HG03469 (cell line): ENCODE measurements around the gene MCRIP2.

Experiments
- ATAC-seq: cut with Tn5 transposase; IDR thresholded peaks from one replicate; pipeline ENCODE4 v1.9.1; 2021; ENCODE audit warnings: mild to moderate bottlenecking, moderate library complexity, moderate number of reproducible peaks; ENCODE audit not compliant: unreplicated experiment

The MCRIP2 gene

DNA sequence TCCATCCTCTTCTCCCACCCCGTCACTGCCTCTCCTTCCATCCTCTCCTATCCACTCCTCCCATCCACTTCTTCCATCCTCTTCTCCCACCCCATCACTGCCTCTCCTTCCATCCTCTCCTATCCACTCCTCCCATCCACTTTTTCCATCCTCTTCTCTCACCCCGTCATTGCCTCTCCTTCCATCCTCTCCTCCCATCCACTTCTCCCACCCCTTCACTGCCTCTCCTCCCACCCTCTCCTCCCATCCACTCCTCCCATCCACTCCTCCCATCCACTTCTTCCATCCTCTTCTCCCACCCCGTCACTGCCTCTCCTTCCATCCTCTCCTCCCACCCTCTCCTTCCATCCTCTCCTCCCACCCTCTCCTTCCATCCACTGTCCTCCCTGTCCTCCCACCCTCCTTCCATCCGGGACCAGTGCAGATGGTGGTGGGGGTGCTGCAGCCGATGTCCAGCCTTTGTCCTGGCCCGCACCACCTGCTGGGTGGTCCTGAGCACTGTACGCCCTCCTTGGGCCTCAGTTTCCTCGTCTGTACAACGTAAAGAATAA is 9.7 kb upstream of the MCRIP2 start:
- ATAC-seq, result no peak

DNA sequence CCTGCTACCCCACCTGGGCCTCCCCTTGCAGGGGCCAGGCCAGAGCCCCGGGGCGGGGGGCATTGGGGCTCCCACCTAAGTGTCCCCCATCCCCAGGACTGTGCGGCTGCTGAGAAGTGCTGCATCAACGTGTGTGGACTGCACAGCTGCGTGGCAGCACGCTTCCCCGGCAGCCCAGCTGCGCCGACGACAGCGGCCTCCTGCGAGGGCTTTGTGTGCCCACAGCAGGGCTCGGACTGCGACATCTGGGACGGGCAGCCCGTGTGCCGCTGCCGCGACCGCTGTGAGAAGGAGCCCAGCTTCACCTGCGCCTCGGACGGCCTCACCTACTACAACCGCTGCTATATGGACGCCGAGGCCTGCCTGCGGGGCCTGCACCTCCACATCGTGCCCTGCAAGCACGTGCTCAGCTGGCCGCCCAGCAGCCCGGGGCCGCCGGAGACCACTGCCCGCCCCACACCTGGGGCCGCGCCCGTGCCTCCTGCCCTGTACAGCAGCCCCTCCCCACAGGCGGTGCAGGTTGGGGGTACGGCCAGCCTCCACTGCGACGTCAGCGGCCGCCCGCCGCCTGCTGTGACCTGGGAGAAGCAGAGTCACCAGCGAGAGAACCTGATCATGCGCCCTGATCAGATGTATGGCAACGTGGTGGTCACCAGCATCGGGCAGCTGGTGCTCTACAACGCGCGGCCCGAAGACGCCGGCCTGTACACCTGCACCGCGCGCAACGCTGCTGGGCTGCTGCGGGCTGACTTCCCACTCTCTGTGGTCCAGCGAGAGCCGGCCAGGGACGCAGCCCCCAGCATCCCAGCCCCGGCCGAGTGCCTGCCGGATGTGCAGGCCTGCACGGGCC is 8.9 kb upstream of the MCRIP2 start:
- ATAC-seq, result no peak

DNA sequence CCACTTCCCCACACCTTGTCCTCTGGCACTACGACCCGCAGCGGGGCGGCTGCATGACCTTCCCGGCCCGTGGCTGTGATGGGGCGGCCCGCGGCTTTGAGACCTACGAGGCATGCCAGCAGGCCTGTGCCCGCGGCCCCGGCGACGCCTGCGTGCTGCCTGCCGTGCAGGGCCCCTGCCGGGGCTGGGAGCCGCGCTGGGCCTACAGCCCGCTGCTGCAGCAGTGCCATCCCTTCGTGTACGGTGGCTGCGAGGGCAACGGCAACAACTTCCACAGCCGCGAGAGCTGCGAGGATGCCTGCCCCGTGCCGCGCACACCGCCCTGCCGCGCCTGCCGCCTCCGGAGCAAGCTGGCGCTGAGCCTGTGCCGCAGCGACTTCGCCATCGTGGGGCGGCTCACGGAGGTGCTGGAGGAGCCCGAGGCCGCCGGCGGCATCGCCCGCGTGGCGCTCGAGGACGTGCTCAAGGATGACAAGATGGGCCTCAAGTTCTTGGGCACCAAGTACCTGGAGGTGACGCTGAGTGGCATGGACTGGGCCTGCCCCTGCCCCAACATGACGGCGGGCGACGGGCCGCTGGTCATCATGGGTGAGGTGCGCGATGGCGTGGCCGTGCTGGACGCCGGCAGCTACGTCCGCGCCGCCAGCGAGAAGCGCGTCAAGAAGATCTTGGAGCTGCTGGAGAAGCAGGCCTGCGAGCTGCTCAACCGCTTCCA is 8.1 kb upstream of the MCRIP2 start:
- ATAC-seq, result no peak

DNA sequence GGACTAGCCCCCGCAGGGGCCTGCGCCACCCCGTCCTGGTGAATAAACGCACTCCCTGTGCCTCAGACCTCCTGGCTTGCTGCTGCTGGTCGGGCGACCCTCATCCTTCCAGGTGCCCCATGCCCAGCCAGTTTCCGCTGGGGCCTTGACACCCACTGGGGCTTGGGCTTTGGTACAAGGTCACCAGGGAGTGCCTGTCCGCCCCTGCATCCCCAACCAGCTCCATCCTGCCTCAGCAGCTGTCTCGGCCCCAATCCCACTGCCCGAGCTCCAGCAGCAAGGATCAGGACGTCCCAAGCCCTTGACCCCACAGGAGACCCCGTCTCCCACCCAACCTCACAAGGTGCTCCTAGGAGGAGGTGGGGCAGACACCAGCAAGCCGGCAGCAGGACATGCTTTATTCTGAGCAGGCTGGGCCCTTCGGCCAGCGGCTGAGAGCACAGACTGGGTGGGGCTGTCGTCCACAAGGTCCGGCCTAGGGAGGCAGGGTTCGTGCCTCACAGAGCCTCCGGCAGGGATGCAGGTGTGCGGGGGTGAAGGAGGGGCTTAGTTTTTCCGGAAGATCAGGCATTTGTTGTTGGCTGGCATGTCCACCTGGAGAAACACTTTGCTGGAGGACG is 7.5 kb upstream of the MCRIP2 start:
- ATAC-seq, result no peak

DNA sequence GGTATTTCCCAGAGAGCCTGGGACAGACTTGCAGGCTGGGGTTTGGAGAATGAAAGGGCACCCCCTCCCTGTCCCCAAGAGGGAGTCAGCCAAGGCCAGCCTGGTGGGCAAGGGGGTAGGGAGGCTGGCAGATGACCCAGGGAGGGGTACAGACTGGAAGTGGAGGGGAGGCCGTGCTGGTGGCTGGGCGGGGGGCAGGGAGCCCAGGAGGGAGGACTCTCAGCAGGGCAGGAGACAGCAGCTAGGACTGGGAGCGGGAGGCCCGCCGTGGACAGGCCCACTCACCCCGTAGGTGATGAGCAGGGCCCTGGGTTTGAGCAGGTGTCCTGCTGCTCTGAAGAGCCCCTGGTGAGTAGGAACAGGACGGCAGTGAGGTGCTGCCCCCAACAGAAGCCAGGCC is 6.6 kb upstream of the MCRIP2 start:
- no peak for ATAC-seq

DNA sequence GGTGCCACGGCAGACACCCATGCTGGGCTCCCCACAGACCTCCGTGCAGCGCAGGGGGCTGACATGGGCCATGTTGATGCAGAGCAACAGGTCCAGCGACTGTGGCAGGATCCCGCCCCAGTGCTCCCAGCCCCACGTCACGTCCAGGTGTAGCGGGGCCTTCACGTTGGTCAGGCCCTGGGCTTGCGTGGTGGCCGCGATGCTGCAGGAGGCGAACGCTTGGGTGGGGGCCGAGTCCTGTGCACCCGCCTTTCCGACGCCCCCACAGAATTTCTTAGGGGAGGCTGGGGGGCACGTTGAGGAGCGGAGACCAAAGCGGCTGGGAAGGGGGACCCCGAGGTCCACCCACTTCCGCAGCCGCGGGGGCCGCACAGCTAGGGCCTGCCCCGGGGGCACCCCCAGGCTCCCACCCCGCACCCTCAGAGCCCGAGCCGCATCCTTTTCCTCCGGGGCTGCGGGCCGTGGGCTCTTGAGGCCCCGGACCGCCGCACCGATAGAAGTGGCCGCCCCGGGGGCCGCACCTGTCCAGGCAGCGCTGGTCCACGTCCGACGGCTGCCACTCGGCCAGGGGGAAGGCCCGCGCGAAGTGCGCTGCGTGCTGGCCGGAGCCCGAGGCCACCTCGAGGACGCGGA is 5.9 kb upstream of the MCRIP2 start:
- no peak for ATAC-seq

DNA sequence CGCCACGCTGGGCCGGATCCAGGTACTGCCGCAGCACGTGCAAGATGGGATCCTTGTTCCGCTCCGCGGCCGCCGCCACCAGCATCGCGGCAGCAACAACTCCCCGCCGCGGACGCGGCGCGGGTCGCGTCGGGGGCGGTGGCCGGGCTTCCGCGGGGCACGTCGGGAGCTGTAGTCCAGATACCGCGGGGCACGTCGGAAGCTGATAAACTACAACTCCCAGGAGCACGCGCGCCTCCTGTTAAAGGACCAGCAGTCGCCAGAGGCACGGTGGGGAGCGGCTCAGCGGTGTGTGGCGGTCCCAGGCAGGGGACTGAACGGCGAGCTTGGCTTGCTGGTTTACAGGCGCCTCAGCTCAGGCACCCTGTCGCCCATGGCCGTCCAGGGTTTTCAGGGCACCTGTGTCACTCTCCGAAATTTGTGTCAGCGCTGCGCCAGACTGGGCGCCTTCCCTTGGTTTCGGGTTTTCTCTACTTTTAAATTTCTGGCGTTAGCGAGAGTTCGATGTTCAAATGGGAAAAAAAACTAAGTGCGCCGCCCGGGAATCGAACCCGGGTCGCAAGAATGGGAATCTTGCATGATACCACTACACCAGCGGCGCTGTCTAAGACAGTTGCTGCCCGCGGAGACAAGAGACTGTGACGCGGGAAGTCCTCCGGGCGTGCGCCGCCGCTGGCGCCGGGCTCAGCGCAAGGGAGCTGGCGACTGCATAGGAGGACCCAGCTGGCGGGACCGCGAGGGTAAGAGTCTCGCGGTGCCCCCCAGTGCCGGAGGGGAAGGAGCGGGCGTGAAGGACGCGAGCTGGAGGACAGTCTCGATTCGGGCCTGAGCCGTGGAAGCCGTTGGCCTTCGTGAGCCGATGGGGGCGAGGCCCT is 5.2 kb upstream of the MCRIP2 start, which contains the start of gene METTL26:
Gene METTL26 (minus strand): TSS at position 100 of the 875 bp plus-strand sequence. CDS start 15 bp downstream, at position 85.
- peak; percentile 45 for ATAC-seq

DNA sequence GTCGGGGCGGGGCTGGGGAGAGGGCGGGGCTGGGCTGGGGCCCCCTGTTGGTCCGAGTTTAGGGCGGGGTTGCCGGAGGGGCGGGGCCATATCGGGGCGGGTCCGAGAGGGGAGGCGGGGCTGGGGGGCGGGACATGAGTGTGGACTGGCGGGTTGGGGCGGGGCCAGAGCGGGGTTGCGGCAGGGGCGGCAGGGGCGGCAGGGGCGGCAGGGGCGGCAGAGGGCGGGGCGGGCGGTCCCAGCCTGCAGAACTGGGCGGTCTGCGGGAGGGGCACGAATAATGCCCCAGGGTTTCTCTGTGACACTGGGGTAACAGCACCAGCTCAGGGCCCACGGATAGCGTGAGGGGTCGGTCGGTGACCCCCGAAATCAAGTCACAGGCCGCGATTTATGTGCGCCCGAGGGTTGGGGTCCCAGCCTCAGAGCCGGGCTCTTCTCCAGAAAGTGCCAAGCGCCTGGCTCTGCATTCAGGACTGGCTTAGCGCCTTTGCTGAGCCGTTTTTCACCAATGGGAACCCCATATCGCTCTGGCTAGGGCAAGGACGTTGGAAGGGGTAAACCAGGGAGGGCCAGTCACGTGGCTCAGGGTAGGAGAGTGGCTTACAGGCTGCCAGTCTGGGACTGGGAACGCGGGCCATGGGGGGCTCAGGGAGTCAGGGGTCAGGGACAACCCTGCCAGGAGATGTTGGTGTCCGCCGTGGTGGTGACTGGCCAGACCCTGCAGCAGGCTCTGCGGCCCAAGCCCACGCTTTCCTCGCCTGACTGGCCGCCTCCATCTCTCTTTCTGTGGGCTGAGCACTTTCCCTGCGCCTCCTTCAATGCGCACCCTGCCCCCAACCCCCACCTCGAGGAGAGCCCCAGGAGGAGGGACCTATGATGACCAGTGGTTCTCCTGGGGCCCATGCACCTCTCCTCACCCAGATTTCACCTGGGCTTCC is 4.3 kb upstream of the MCRIP2 start:
- no peak for ATAC-seq

DNA sequence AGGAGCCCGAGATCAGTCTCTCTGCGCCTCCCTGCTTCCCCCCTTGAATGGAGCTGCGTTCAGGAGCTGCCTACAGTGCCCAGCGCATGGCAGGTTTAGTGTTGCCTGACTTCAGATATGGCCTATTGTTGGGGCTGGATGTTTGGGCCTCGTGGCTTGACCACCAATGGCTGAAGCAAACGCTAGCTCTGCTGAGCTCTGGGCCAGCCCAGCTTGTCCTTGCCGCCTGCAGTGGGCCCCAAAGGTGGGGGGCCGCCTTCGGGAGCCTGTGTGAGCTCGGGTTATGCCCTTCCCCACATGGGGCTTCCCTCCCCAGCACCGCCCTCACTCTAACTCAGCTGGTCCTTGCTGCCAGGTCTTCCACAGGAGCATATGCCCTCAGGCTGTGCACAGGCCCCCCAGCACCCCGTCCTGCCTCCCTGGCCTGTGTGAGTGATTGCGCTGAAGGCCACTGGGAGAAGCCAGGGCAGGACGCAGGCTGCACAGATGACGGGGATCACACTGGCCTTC is 3.5 kb upstream of the MCRIP2 start:
- no peak for ATAC-seq

DNA sequence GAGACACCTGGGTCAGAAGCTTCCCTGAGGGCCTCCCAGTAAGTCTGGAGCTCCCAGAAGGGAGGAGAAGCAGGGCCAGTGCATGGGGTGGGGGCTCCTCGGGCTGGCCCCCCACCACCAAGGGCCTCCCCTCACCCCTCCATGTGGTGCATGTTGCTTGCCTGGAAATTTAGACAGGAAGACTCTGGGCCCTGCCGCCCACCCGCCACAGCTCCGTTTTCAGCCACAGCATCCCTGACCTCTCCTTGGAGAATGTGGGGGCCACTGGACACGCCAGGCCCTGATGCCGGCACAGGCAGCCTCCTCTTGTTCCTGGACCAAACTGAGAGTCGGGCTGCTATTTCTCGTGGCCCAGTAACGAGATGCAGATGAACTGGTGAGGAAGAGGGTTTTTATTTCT is 2.8 kb upstream of the MCRIP2 start:
- no peak for ATAC-seq

DNA sequence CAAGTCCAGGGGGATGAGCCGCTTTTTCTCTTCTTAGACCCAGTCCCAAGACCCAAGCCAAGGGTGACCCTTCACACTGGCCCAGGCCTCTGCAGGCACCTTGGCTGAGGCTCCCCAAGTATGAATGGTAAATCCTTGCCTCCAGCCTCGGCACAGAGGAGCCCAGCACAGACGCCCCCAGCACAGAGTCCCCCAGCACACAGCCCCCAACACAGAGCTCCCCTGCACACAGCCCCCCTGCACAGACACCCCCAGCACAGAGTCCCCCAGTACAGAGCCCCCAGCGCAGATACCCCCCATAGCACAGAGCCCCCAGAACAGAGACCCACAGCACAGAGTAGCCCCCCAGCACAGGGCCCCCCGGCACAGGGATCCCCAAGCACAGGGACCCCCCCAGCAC is 1.0 kb upstream of the MCRIP2 start:
- no peak for ATAC-seq

DNA sequence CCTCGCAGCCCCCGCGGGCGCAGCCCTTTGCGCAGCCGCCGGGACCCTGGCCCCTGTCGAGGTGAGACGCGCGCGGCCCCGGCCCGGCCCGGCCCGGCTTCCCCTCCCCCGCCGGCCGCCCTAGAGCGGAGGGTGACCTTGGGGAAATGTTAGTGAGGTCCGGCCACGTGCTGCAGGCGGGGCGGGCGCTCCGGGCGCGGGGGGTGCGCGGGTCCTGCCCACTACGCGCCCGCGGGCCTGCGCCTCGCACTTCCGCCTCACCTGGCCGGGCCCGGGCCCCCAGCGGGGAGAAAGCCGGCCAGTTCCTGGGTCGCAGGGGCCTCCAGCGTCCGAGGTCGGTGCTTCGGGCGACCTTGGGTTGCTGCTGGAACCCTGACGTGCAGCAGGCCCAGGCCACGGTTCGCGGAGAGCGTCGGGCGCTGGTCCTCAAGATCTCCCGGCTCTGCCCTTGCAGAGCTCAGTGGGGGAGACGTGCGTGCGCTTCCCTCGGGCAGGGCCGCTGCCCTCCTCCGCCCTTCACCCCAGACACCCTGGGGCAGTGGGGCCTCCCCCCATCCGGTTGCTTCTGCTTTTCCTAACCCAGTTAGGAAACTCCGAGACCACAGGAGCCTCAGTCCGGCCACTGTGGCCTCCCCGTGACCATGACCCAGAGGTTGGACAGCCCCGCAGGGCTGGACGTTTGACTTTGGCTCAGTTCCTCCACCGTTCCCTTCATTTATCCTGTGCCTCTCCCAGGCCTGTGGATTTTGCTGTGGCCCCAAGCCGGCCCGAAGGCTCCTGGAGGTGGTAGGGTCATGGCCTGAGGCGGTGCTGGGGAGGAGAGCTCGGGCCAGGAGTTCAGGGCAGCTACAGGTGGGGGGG is 791 bp downstream of the MCRIP2 start:
- peak; percentile 22 for ATAC-seq

DNA sequence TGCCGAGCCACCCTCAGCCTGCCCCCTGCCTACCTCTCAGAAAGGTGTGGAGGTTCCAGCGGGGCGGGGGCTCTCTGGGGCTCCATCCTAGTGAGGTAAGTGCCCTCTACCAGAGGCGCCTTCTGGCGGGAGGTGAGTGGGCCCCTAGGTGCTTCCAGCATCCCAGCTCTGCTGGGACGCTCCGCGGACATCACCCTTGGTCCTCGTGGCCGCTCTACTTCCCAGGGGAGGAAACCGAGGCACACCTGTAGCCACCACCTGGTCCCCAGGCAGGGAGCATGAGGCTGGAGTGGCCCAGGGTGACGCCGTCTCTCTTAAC is 1.4 kb downstream of the MCRIP2 start:
- ATAC-seq, result no peak

DNA sequence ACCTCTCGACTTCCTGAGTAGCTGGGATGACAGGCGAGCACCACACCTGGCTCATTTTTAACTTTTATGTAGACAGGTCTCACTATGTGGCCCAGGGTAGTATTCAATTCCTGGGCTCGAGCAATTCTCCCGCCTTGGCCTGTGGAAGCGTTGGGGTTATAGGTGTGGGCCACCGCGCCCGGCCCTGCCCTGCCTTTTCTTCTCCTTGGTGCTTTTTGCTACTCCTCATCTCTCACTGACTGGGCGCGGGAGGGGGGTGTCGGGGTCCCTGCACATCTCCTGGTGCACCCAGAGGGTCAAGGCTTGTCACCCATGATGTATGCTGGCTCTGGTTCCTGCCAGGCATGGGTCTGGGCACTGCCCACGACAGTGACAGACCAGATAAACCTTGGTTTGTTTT is 2.9 kb downstream of the MCRIP2 start:
- no peak for ATAC-seq

DNA sequence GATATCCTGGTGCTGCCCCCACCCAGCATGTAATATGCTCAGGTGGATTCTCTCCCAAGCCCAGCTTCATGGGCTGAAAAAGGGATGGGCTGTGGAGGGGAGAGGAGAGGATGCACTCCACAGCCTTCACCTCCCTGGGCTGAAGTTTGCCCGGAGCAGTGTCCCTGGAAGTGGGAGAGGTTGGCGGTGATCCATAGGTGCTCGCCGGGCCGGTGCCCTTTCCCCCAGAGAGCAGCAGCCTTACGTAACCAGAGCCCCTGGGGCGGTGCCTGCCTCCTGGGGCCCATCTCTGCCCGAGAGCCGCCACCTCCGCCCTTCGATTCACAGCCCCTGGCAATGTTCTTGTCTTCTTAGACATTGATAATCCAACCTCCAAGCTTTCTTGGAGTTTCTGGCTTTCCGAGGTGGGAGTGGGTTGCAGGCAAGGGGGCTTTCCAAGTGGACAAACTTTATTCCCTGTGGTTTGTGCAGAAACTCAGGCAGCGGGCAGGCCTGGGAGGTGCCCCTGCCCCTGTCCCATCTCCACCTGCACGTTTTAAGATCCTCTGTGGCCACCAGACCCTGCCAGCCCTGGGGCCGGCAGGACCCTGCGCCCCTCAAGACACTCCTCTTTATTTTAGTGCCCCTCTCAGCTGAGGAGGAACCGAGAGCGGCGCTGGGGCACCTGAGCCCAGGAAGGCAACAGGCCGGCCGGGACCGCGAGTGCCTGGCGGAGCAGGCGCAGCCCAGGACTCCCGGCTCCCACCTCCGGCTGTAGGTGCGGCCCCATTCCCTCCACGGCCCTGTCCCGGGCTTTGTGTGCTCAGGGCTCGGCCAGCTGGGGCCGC is 4.4 kb downstream of the MCRIP2 start:
- no peak for ATAC-seq

DNA sequence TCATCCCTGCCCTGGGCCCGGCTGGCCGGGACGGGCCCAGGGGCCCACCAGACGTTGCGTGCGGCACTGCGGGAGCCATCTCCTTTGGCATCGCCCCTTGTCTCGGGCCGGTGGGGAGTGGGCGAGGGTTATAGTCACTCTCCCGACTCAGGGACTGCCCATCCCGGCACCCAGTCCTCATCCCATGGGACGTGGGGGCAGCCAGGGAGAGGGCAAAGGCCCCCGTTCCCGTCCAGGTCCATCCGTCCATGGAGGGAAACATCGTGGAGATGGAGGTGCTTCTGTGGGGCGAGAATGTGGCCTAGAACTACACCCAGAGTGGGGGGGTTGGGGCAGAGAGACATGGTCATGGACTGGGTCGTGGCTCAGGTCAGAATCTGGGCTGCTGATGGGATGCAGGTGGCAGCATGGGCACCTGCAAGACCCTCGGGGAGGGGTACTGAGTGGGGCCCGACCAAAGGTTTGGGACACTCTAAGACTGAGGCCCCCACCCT is 5.1 kb downstream of the MCRIP2 start:
- no peak for ATAC-seq
